Measurements from ENCODE around the gene KIF25.

- TF ChIP-seq CTCF (conservative IDR thresholded peaks at IDR 0.05; ENCODE audit: low read length) (no peak), EZH2phosphoT487 (IDR thresholded peaks at IDR 0.05; ENCODE audit: borderline replicate concordance) (no peak)
These were observed 37.1 kb downstream of the KIF25 start for GRCh38 chr6:168034537-168034936.

Measured in Loucy (cell line).